ENCODE measurements around the gene STX4.

STX4 gene

GRCh38 chr16:31050280-31051030 is 17.1 kb downstream of the STX4 start:
- no peak for TF ChIP-seq ZFX (IDR thresholded peaks at IDR 0.05)
- no peak for TF ChIP-seq CTCF (conservative IDR thresholded peaks at IDR 0.05)
- no peak overlapping the region for H3K27ac ChIP-seq

- TF ChIP-seq CTCF (conservative IDR thresholded peaks at IDR 0.05) (no peak), ZFX (IDR thresholded peaks at IDR 0.05) (no peak)
- H3K27ac ChIP-seq = no peak overlapping the region
Measured at GRCh38 chr16:31052114-31052513, 18.8 kb downstream of the STX4 start.

GRCh38 chr16:31055613-31056012 is 22.3 kb downstream of the STX4 start:
- TF ChIP-seq ZFX (IDR thresholded peaks at IDR 0.05) = no peak
- H3K27ac ChIP-seq = no peak overlapping the region

GRCh38 chr16:31061126-31061812 is 27.9 kb downstream of the STX4 start:
- no peak overlapping the region for H3K27ac ChIP-seq
- TF ChIP-seq ZFX (IDR thresholded peaks at IDR 0.05) = no peak
- no peak for TF ChIP-seq CTCF (conservative IDR thresholded peaks at IDR 0.05)

GRCh38 chr16:31061813-31062440 is 28.6 kb downstream of the STX4 start:
- TF ChIP-seq CTCF (conservative IDR thresholded peaks at IDR 0.05) = no peak
- no peak for TF ChIP-seq ZFX (IDR thresholded peaks at IDR 0.05)
- no peak overlapping the region for H3K27ac ChIP-seq

- no peak for TF ChIP-seq CTCF (conservative IDR thresholded peaks at IDR 0.05)
- no peak overlapping the region for H3K27ac ChIP-seq
Measured at GRCh38 chr16:31063495-31063842, 30.1 kb downstream of the STX4 start.

- H3K27ac ChIP-seq = no peak overlapping the region
- no peak for TF ChIP-seq ZFX (IDR thresholded peaks at IDR 0.05)
- TF ChIP-seq CTCF (conservative IDR thresholded peaks at IDR 0.05) = no peak
Measured at GRCh38 chr16:31063843-31064611, 30.7 kb downstream of the STX4 start.
